Breast epithelium (tissue), 3 donors: ENCODE measurements around the gene TNS1.

Experiments
- POLR2AphosphoS5 ChIP-seq, 3 donors: sonication (generic); formaldehyde crosslinking; IDR thresholded peaks; one replicate each; pipeline ENCODE4 v1.6.1; 2017; ENCODE audit warnings: antibody characterized with exemption in 3 of 3
- TF ChIP-seq, protein P1 (sequence below), 3 donors: fragments of 450-650 bp; IDR thresholded peaks; one replicate each; pipeline ENCODE4 v1.5.1; 2016 to 2017; ENCODE audit warnings: antibody characterized with exemption in 3 of 3, mild to moderate bottlenecking in 3 of 3, moderate library complexity in 3 of 3

- TF ChIP-seq, protein P1, sequence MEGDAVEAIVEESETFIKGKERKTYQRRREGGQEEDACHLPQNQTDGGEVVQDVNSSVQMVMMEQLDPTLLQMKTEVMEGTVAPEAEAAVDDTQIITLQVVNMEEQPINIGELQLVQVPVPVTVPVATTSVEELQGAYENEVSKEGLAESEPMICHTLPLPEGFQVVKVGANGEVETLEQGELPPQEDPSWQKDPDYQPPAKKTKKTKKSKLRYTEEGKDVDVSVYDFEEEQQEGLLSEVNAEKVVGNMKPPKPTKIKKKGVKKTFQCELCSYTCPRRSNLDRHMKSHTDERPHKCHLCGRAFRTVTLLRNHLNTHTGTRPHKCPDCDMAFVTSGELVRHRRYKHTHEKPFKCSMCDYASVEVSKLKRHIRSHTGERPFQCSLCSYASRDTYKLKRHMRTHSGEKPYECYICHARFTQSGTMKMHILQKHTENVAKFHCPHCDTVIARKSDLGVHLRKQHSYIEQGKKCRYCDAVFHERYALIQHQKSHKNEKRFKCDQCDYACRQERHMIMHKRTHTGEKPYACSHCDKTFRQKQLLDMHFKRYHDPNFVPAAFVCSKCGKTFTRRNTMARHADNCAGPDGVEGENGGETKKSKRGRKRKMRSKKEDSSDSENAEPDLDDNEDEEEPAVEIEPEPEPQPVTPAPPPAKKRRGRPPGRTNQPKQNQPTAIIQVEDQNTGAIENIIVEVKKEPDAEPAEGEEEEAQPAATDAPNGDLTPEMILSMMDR (IDR thresholded peaks at IDR 0.05) = no peak
- no peak for TF ChIP-seq POLR2AphosphoS5 (IDR thresholded peaks at IDR 0.05)
These were observed 89.4 kb downstream of the TNS1 start for GRCh38 chr2:217913436-217913835.
